ENCODE data around the gene SDR42E1.

GRCh38 chr16:82055728-82056549 is 44.7 kb upstream of the SDR42E1 start:
- TF ChIP-seq, protein P1, sequence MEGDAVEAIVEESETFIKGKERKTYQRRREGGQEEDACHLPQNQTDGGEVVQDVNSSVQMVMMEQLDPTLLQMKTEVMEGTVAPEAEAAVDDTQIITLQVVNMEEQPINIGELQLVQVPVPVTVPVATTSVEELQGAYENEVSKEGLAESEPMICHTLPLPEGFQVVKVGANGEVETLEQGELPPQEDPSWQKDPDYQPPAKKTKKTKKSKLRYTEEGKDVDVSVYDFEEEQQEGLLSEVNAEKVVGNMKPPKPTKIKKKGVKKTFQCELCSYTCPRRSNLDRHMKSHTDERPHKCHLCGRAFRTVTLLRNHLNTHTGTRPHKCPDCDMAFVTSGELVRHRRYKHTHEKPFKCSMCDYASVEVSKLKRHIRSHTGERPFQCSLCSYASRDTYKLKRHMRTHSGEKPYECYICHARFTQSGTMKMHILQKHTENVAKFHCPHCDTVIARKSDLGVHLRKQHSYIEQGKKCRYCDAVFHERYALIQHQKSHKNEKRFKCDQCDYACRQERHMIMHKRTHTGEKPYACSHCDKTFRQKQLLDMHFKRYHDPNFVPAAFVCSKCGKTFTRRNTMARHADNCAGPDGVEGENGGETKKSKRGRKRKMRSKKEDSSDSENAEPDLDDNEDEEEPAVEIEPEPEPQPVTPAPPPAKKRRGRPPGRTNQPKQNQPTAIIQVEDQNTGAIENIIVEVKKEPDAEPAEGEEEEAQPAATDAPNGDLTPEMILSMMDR (IDR thresholded peaks at IDR 0.05): no peak
- TF ChIP-seq REST (IDR thresholded peaks at IDR 0.05; ENCODE audit: insufficient read depth in 1 of 2, low read depth in 2 of 2, low read length in 1 of 2) (no peak), TCF7L2 (IDR thresholded peaks at IDR 0.05; ENCODE audit: low read depth, low read length) (no peak), SIN3A (IDR thresholded peaks at IDR 0.05; ENCODE audit: borderline replicate concordance, insufficient read depth, low read depth, low read length) (no peak)

Measured in Panc1 (cell line).